ENCODE measurements around the gene CFAP251. TPM values are rescaled to one million over a fixed set of nuclear protein-coding genes. Genes with fewer than 3 reads are reported as not detected.
A peak's percentile ranks its signal among the peaks of the same experiment; 100 is the strongest.

Gene CFAP251
- total and polyA plus RNA-seq, 2 of the 8 experiments (the other 6 are each of a cell fraction or from before 2014, with no cell fraction given) = 1.8 to 2.9 TPM

DNA sequence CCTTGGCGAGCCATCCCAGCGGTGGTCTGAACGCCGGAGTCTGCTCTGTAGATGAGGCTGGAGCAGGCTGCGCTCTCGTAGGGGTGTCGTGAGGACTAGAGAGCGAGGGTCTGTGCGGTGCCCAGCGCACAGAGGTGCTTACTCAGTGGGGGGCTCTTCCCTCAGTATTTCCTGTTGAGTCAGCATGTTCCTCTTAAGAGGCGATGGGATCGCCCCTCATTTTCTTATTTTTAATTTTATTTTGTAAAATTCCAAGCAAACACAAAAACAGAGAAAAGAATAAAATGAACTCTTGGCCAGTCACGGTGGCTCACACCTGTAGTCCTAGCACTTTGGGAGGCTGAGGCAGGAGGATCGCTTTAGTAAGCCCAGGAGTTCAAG is 62.5 kb downstream of the CFAP251 start:
- H2BK12ac ChIP-seq (ENCODE audit: low read depth, low read length) = 0 out of 2 replicates have a peak overlapping the region, but pooled peaks have one; percentile 63
- H3K56ac ChIP-seq (replicated peaks; ENCODE audit: insufficient read length, low read depth, low read length) = no peak overlapping the region
- FAIRE-seq (no peak), DNase-seq (ENCODE audit: low read depth in 1 of 2, low spot score in 2 of 2) (no peak)
- CTCF ChIA-PET (ENCODE audit: partially characterized antibody) = interaction anchor here (0.7 to 1.6 kb wide), 3 partner anchors 51 to 946 kb away, joined by 3 to 4 read pairs (median 3); no protein-coding TSS in a partner anchor
- no peak overlapping the region for H3K23ac ChIP-seq (ENCODE audit: insufficient read length)
- H2BK15ac ChIP-seq (ENCODE audit: low read length) = no peak overlapping the region
- no peaks in the 10 kb centered on the region for H3K79me2 ChIP-seq (ENCODE audit: control insufficient read depth in 1 of 2, insufficient read depth in 2 of 2, low read length in 2 of 2)
- H2AFZ ChIP-seq (ENCODE audit: low read length) = peak overlapping the region; percentile 65; the same call in 1 of the 2 replicates
- no peaks in the 10 kb centered on the region for H3K23me2 ChIP-seq (ENCODE audit: low read depth, low read length)
- H3K4me1 ChIP-seq (replicated peaks in 1 of 4; ENCODE audit: control insufficient read depth in 3 of 4, insufficient read depth in 4 of 4, low read length in 3 of 4) = no peaks in the 10 kb centered on the region; a peak in 1 of 7 replicates
- no peak overlapping the region for H3K4me3 ChIP-seq (ENCODE audit: extremely low read depth in 1 of 4, insufficient read depth in 2 of 4, low read depth in 3 of 4, low read length in 4 of 4)
- no peak overlapping the region for H2AK5ac ChIP-seq (ENCODE audit: low read depth, low read length)
- POLR2A ChIA-PET (ENCODE audit: partially characterized antibody) = interaction anchor here (0.6 to 1.2 kb wide), 3 partner anchors 10 to 710 kb away, joined by 3 to 4 read pairs (median 3); no protein-coding TSS in a partner anchor
- H3K14ac ChIP-seq (ENCODE audit: insufficient read length) = no peak overlapping the region
- H3K36me3 ChIP-seq (ENCODE audit: control insufficient read depth in 2 of 4, insufficient read depth in 4 of 4, low read length in 3 of 4) = no peaks in the 10 kb centered on the region
- no peaks in the 10 kb centered on the region for H3K9me3 ChIP-seq (ENCODE audit: insufficient read depth in 2 of 2, low read depth in 1 of 2, low read length in 1 of 2)
- peak overlapping the region; percentile 2 for H4K5ac ChIP-seq (ENCODE audit: insufficient read length, low read depth, low read length)
- no peak overlapping the region for H2BK120ac ChIP-seq (replicated peaks; ENCODE audit: low read depth, low read length)
- H3K79me1 ChIP-seq (ENCODE audit: low read depth, low read length) = no peaks in the 10 kb centered on the region
- H3K27ac ChIP-seq (ENCODE audit: low read depth, low read length) = no peak overlapping the region
- no peaks in the 10 kb centered on the region for H3K27me3 ChIP-seq (replicated peaks in 1 of 4; ENCODE audit: control insufficient read depth in 3 of 4, extremely low read depth in 1 of 4, insufficient read depth in 3 of 4, low read length in 3 of 4)
- no peaks in the 10 kb centered on the region for H4K20me1 ChIP-seq (replicated peaks in 1 of 2; ENCODE audit: control insufficient read depth in 1 of 2, insufficient read depth in 2 of 2, low read length in 2 of 2)
- no peak overlapping the region; the same call in 1 of the 2 replicates for H3K18ac ChIP-seq (ENCODE audit: extremely low read depth, low read length)
- 89% methylated on average over 14 of the region's 14 CpGs; no CpG with 5 or more reads in 1 of the 2 experiments for WGBS, 2 experiments (ENCODE audit: extremely low coverage in 1 of 2, insufficient coverage in 1 of 2, insufficient read length in 1 of 2, insufficient replicate concordance in 2 of 2, low coverage in 1 of 2, low lambda C conversion rate in 2 of 2, missing lambda C conversion rate in 1 of 2)
- H2BK5ac ChIP-seq (ENCODE audit: low read depth, low read length) = 0 out of 2 replicates have a peak overlapping the region, but pooled peaks have one; percentile 21
- no peak overlapping the region for H3K9ac ChIP-seq (replicated peaks in 1 of 4; ENCODE audit: extremely low read depth in 1 of 4, low read depth in 3 of 4, low read length in 3 of 4)
- TF ChIP-seq, protein P1, sequence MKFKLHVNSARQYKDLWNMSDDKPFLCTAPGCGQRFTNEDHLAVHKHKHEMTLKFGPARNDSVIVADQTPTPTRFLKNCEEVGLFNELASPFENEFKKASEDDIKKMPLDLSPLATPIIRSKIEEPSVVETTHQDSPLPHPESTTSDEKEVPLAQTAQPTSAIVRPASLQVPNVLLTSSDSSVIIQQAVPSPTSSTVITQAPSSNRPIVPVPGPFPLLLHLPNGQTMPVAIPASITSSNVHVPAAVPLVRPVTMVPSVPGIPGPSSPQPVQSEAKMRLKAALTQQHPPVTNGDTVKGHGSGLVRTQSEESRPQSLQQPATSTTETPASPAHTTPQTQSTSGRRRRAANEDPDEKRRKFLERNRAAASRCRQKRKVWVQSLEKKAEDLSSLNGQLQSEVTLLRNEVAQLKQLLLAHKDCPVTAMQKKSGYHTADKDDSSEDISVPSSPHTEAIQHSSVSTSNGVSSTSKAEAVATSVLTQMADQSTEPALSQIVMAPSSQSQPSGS (IDR thresholded peaks at IDR 0.05; ENCODE audit: low read length) = no peak
- peak; percentile 20; the same call in 1 of the 2 replicates for TF ChIP-seq MAFK (IDR thresholded peaks at IDR 0.05; ENCODE audit: low read depth, low read length)
- 0 out of 2 replicates have a peak overlapping the region, but pooled peaks have one; percentile 40 for H2BK20ac ChIP-seq (ENCODE audit: low read length)
- H4K91ac ChIP-seq (replicated peaks; ENCODE audit: insufficient read length, low read length) = no peak overlapping the region
- H4K8ac ChIP-seq (ENCODE audit: extremely low read depth, insufficient read depth, low read length) = peak overlapping the region; percentile 9; the same call in 1 of the 2 replicates
- H3K4ac ChIP-seq (replicated peaks; ENCODE audit: insufficient read length, low read depth, low read length) = no peak overlapping the region
- H3K4me2 ChIP-seq (ENCODE audit: insufficient read depth in 1 of 2, low read depth in 2 of 2, low read length in 2 of 2) = no peak overlapping the region

All from H1 (cell line).